ACC112 (cell line): ENCODE measurements around the gene MEGF11.

ENCODE experiments used
- H2AFZ ChIP-seq: fragments of 200-600 bp; sonication (generic); one replicate; pipeline ENCODE4 v1.6.0; 2017; ENCODE audit warnings: antibody characterized with exemption, low read length; ENCODE audit not compliant: unreplicated experiment
- H3K27ac ChIP-seq: fragments of 200-600 bp; sonication (generic); 2 replicates; pipeline ENCODE4 v1.5.1; 2014; ENCODE audit warnings: low read depth, mild to moderate bottlenecking, antibody characterized with exemption, low read length, moderate library complexity
- H3K27me3 ChIP-seq: fragments of 200-600 bp; sonication (generic); 2 replicates; pipeline ENCODE4 v1.6.1; 2014; ENCODE audit warnings: mild to moderate bottlenecking, antibody characterized with exemption, low read length, moderate library complexity, mixed read lengths; ENCODE audit not compliant: insufficient read depth
- H3K36me3 ChIP-seq: fragments of 200-600 bp; sonication (generic); 2 replicates; pipeline ENCODE4 v1.6.1; 2016; ENCODE audit warnings: mild to moderate bottlenecking, antibody characterized with exemption, low read length, moderate library complexity, mixed read lengths; ENCODE audit not compliant: insufficient read depth
- H3K4me1 ChIP-seq: fragments of 200-600 bp; sonication (generic); one replicate; pipeline ENCODE4 v1.6.1; 2016; ENCODE audit warnings: low read length, mixed read lengths; ENCODE audit not compliant: insufficient read depth, unreplicated experiment, control insufficient read depth
- H3K4me3 ChIP-seq: fragments of 200-600 bp; sonication (generic); 2 replicates; pipeline ENCODE4 v1.5.1; 2014; ENCODE audit warnings: mild to moderate bottlenecking, low read depth, low read length
- H3K79me2 ChIP-seq: fragments of 200-600 bp; sonication (generic); one replicate; pipeline ENCODE4 v1.6.0; 2016; ENCODE audit warnings: low read length; ENCODE audit not compliant: control insufficient read depth, unreplicated experiment, insufficient read depth

Gene MEGF11

GRCh38 chr15:66211670-66212562, 41.6 kb downstream of the MEGF11 start:
- Histone ChIP-seq H3K36me3 (no peaks in the 10 kb centered on the region), H3K4me1 (no peaks in the 10 kb centered on the region), H2AFZ (no peak overlapping the region), H3K27me3 (peaks cover 53% of the 10 kb centered on the region), H3K4me3 (no peak overlapping the region), H3K79me2 (no peaks in the 10 kb centered on the region), H3K27ac (no peak overlapping the region)

GRCh38 chr15:66210684-66211083, 42.9 kb downstream of the MEGF11 start:
- H3K4me1 ChIP-seq, result no peaks in the 10 kb centered on the region
- H3K4me3 ChIP-seq, result no peak overlapping the region
- H3K27ac ChIP-seq, result no peak overlapping the region
- peaks cover 53% of the 10 kb centered on the region for H3K27me3 ChIP-seq
- no peaks in the 10 kb centered on the region for H3K36me3 ChIP-seq
- H3K79me2 ChIP-seq, result no peaks in the 10 kb centered on the region
- no peak overlapping the region for H2AFZ ChIP-seq

GRCh38 chr15:66198757-66199156, 54.8 kb downstream of the MEGF11 start:
- H3K27me3 ChIP-seq, result peaks cover 50% of the 10 kb centered on the region
- H3K4me1 ChIP-seq, result no peaks in the 10 kb centered on the region

GRCh38 chr15:66196602-66197001, 56.9 kb downstream of the MEGF11 start:
- H3K4me3 ChIP-seq, result no peak overlapping the region
- no peaks in the 10 kb centered on the region for H3K79me2 ChIP-seq
- H3K36me3 ChIP-seq, result no peaks in the 10 kb centered on the region

More at GRCh38 chr15:66198757-66199156, 54.8 kb downstream of the MEGF11 start:
- Histone ChIP-seq H3K27ac (no peak overlapping the region), H3K36me3 (no peaks in the 10 kb centered on the region), H2AFZ (no peak overlapping the region), H3K79me2 (no peaks in the 10 kb centered on the region), H3K4me3 (no peak overlapping the region)

GRCh38 chr15:66195621-66196230, 57.8 kb downstream of the MEGF11 start:
- H3K27me3 ChIP-seq, result peaks cover 40% of the 10 kb centered on the region

More at GRCh38 chr15:66196602-66197001, 56.9 kb downstream of the MEGF11 start:
- Histone ChIP-seq H3K4me1 (no peaks in the 10 kb centered on the region), H3K27ac (no peak overlapping the region), H3K27me3 (peaks cover 44% of the 10 kb centered on the region), H2AFZ (no peak overlapping the region)

GRCh38 chr15:66193066-66193465, 60.5 kb downstream of the MEGF11 start:
- H2AFZ ChIP-seq, result no peak overlapping the region
- H3K4me3 ChIP-seq, result no peak overlapping the region
- peaks cover 37% of the 10 kb centered on the region for H3K27me3 ChIP-seq
- no peak overlapping the region for H3K27ac ChIP-seq
- H3K36me3 ChIP-seq, result no peaks in the 10 kb centered on the region
- no peaks in the 10 kb centered on the region for H3K4me1 ChIP-seq
- no peaks in the 10 kb centered on the region for H3K79me2 ChIP-seq

More at GRCh38 chr15:66195621-66196230, 57.8 kb downstream of the MEGF11 start:
- Histone ChIP-seq H2AFZ (no peak overlapping the region), H3K27ac (no peak overlapping the region), H3K4me1 (no peaks in the 10 kb centered on the region), H3K79me2 (no peaks in the 10 kb centered on the region), H3K36me3 (no peaks in the 10 kb centered on the region), H3K4me3 (no peak overlapping the region)

- H3K79me2 ChIP-seq, result no peaks in the 10 kb centered on the region
- H3K36me3 ChIP-seq, result no peaks in the 10 kb centered on the region
- peaks cover 39% of the 10 kb centered on the region for H3K27me3 ChIP-seq
- no peak overlapping the region for H3K27ac ChIP-seq
- H3K4me1 ChIP-seq, result peaks cover under 1% of the 10 kb centered on the region
- H3K4me3 ChIP-seq, result no peak overlapping the region
- H2AFZ ChIP-seq, result no peak overlapping the region
These were observed 62.8 kb downstream of the MEGF11 start for GRCh38 chr15:66190746-66191145.

- no peak overlapping the region for H2AFZ ChIP-seq
- no peaks in the 10 kb centered on the region for H3K79me2 ChIP-seq
- H3K36me3 ChIP-seq, result no peaks in the 10 kb centered on the region
These were observed 64.3 kb downstream of the MEGF11 start for GRCh38 chr15:66189291-66189690.

GRCh38 chr15:66188464-66188863, 65.1 kb downstream of the MEGF11 start:
- H3K79me2 ChIP-seq, result no peaks in the 10 kb centered on the region
- no peak overlapping the region for H2AFZ ChIP-seq
- H3K4me1 ChIP-seq, result peaks cover 4% of the 10 kb centered on the region
- no peaks in the 10 kb centered on the region for H3K36me3 ChIP-seq
- H3K27me3 ChIP-seq, result peaks cover 54% of the 10 kb centered on the region
- H3K4me3 ChIP-seq, result no peak overlapping the region
- H3K27ac ChIP-seq, result no peak overlapping the region

More at GRCh38 chr15:66189291-66189690, 64.3 kb downstream of the MEGF11 start:
- H3K4me3 ChIP-seq, result no peak overlapping the region
- peaks cover 46% of the 10 kb centered on the region for H3K27me3 ChIP-seq
- peaks cover 4% of the 10 kb centered on the region for H3K4me1 ChIP-seq
- no peak overlapping the region for H3K27ac ChIP-seq

GRCh38 chr15:66187271-66187670, 66.3 kb downstream of the MEGF11 start:
- H3K27ac ChIP-seq, result no peak overlapping the region
- H3K36me3 ChIP-seq, result no peaks in the 10 kb centered on the region
- peaks cover 4% of the 10 kb centered on the region for H3K4me1 ChIP-seq
- peaks cover 58% of the 10 kb centered on the region for H3K27me3 ChIP-seq
- no peak overlapping the region for H3K4me3 ChIP-seq
- H3K79me2 ChIP-seq, result no peaks in the 10 kb centered on the region
- no peak overlapping the region for H2AFZ ChIP-seq
